Large intestine (tissue), 3 donors: ENCODE measurements around the gene KCNQ1. TPM values are rescaled to one million over a fixed set of nuclear protein-coding genes. Genes with fewer than 3 reads are reported as not detected.
"Not testable (repeated sequence)": the region's sequence is repeated elsewhere in the genome, so short reads cannot be mapped to it uniquely, and the experiment has no call there.

ENCODE experiments used
- DNase-seq, 2 donors: peaks; one replicate each; pipeline versions ENCODE4 v3.0.0 to v3.0.0-alpha.2; 2013
- H3K27ac ChIP-seq: one replicate; pipeline ENCODE4 v1.5.1; 2013; ENCODE audit warnings: low read length
- H3K27me3 ChIP-seq: 2 replicates; pipeline ENCODE4 v1.6.1; 2013; ENCODE audit warnings: low read length; ENCODE audit not compliant: control insufficient read depth, insufficient read depth
- H3K36me3 ChIP-seq: 2 replicates; pipeline ENCODE4 v1.6.1; 2013; ENCODE audit warnings: low read length; ENCODE audit not compliant: control insufficient read depth, insufficient read depth
- H3K4me1 ChIP-seq: one replicate; pipeline ENCODE4 v1.6.1; 2013; ENCODE audit warnings: low read length; ENCODE audit not compliant: control insufficient read depth, insufficient read depth
- H3K4me3 ChIP-seq: one replicate; pipeline ENCODE4 v1.5.1; 2013; ENCODE audit warnings: low read length
- H3K9me3 ChIP-seq: one replicate; pipeline ENCODE4 v1.6.1; 2013; ENCODE audit warnings: mild to moderate bottlenecking, low read depth, low read length, moderate library complexity; ENCODE audit not compliant: control insufficient read depth
- WGBS: methylation state at CpG from one replicate; pipeline ENCODE4 v1.1.5; 2013; ENCODE audit warnings: low lambda C conversion rate; ENCODE audit not compliant: insufficient coverage; 5-methylcytosine and 5-hydroxymethylcytosine counted together
- polyA plus RNA-seq: library from polyadenylated mRNA; unstranded; fragments of 120-200 nt; gene quantifications from one replicate; pipeline ENCODE4 v1.2.1, GENCODE V29; 2013

The KCNQ1 gene
- polyA plus RNA-seq, 1 donor = 19.5 TPM

GRCh38 chr11:2630679-2631078 is 185.9 kb downstream of the KCNQ1 start:
- Histone ChIP-seq H3K4me3 (no peak overlapping the region), H3K4me1 (no peaks in the 10 kb centered on the region), H3K9me3 (peaks cover 45% of the 10 kb centered on the region), H3K27me3 (no peaks in the 10 kb centered on the region), H3K27ac (no peak overlapping the region), H3K36me3 (no peaks in the 10 kb centered on the region)
- WGBS = 88% methylated on average over 1 of the region's 1 CpG
- DNase-seq = no peak

DNA sequence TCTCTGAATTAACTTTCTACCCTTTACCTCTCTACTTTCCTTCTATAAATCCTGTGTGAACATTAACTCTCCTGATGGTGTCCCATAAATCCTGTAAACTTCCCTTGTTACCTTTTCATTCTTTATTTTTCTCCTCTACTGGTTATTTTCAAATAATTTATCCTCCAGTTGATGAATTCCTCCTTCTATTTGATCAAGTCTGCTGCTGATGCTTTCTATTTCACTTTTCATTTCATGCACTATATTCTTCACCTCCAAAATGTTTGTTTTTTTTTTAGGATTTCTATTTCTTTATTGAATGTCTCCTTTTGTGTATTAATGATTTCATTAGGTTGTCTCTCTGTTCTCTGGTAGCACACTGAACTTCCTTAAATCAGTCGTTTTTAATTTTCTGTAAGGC is 186.4 kb downstream of the KCNQ1 start:
- Histone ChIP-seq H3K4me1 (no peaks in the 10 kb centered on the region), H3K9me3 (peaks cover 40% of the 10 kb centered on the region), H3K27ac (no peak overlapping the region), H3K4me3 (no peak overlapping the region), H3K36me3 (no peaks in the 10 kb centered on the region), H3K27me3 (no peaks in the 10 kb centered on the region)
- no peak for DNase-seq
- no CpG with 5 or more reads among the region's 1 CpG for WGBS

DNA sequence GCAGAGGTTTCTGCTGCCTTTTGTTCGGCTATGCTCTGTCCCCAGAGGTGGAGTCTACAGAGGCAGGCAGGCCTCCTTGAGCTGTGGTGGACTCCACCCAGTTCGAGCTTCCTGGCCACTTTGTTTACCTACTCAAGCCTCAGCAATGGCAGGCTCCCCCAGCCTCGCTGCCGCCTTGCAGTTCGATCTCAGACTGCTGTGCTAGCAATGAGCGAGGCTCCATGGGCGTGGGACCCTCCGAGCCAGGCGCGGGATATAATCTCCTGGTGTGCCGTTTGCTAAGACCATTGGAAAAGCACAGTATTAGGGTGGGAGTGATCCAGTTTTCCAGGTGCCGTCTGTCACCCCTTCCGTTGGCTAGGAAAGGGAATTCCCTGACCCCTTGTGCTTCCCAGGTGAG is 195.0 kb downstream of the KCNQ1 start:
- H3K9me3 ChIP-seq = peaks cover 45% of the 10 kb centered on the region
- not testable (repeated sequence) for H3K36me3 ChIP-seq, H3K27ac ChIP-seq, H3K4me1 ChIP-seq, H3K4me3 ChIP-seq, DNase-seq, H3K27me3 ChIP-seq
- no CpG with 5 or more reads among the region's 13 CpGs for WGBS

GRCh38 chr11:2641623-2642022 is 196.8 kb downstream of the KCNQ1 start:
- Histone ChIP-seq H3K4me3 (no peak overlapping the region), H3K27ac (no peak overlapping the region), H3K27me3 (no peaks in the 10 kb centered on the region), H3K4me1 (no peaks in the 10 kb centered on the region), H3K36me3 (no peaks in the 10 kb centered on the region), H3K9me3 (peaks cover 63% of the 10 kb centered on the region)
- no peak for DNase-seq
- WGBS = 86% methylated on average over 1 of the region's 1 CpG

- 88% methylated on average over 1 of the region's 3 CpGs for WGBS
- Histone ChIP-seq H3K4me3 (no peak overlapping the region), H3K36me3 (no peaks in the 10 kb centered on the region), H3K27ac (no peak overlapping the region), H3K9me3 (peaks cover 69% of the 10 kb centered on the region), H3K4me1 (no peaks in the 10 kb centered on the region), H3K27me3 (no peaks in the 10 kb centered on the region)
- DNase-seq = no peak
Observed at GRCh38 chr11:2643746-2644145, 198.9 kb downstream of the KCNQ1 start.

GRCh38 chr11:2644844-2645778 is 200.3 kb downstream of the KCNQ1 start:
- Histone ChIP-seq H3K4me1 (no peaks in the 10 kb centered on the region), H3K27me3 (no peaks in the 10 kb centered on the region), H3K27ac (no peak overlapping the region), H3K36me3 (no peaks in the 10 kb centered on the region), H3K4me3 (no peak overlapping the region), H3K9me3 (peaks cover 78% of the 10 kb centered on the region)
- no CpG with 5 or more reads among the region's 4 CpGs for WGBS
- DNase-seq = no peak

- Histone ChIP-seq H3K27me3 (no peaks in the 10 kb centered on the region), H3K36me3 (no peaks in the 10 kb centered on the region), H3K4me3 (no peak overlapping the region), H3K9me3 (peaks cover 79% of the 10 kb centered on the region), H3K4me1 (no peaks in the 10 kb centered on the region), H3K27ac (no peak overlapping the region)
- WGBS = no CpG with 5 or more reads among the region's 1 CpG
- DNase-seq = no peak
Observed at GRCh38 chr11:2645779-2646118, 200.9 kb downstream of the KCNQ1 start.

GRCh38 chr11:2647167-2647566 is 202.4 kb downstream of the KCNQ1 start:
- Histone ChIP-seq H3K36me3 (no peaks in the 10 kb centered on the region), H3K4me1 (no peaks in the 10 kb centered on the region), H3K27me3 (no peaks in the 10 kb centered on the region), H3K4me3 (no peak overlapping the region), H3K27ac (no peak overlapping the region), H3K9me3 (peaks cover 80% of the 10 kb centered on the region)
- DNase-seq = no peak
- WGBS = no CpG with 5 or more reads among the region's 1 CpG

GRCh38 chr11:2647953-2648352 is 203.1 kb downstream of the KCNQ1 start:
- no peaks in the 10 kb centered on the region for H3K4me1 ChIP-seq
- H3K27ac ChIP-seq = no peak overlapping the region
- peaks cover 78% of the 10 kb centered on the region for H3K9me3 ChIP-seq
- no peak overlapping the region for H3K4me3 ChIP-seq
- no CpG with 5 or more reads among the region's 6 CpGs for WGBS
- DNase-seq = no peak
- no peaks in the 10 kb centered on the region for H3K27me3 ChIP-seq
- no peaks in the 10 kb centered on the region for H3K36me3 ChIP-seq

DNA sequence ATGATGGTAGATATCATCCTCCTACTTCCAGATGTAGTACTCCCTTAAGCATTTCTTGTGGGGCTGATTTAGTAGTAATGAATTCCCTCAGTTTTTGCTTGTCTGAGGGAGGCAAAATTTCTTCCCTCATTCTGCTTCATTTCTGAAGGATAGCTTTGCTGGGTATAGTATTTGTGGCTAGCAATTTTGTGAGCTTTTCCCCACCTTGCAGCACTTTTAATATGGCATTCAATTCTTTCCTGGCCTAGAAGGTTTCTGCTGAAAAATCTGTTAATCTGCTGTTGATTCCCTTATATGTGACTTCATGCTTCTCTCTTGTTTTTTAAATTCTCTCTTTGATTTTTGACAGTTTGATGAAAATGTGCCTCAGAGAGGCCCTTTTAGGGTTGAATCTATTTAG is 204.6 kb downstream of the KCNQ1 start:
- DNase-seq = no peak
- Histone ChIP-seq H3K27ac (no peak overlapping the region), H3K4me3 (no peak overlapping the region), H3K9me3 (peaks cover 82% of the 10 kb centered on the region), H3K4me1 (no peaks in the 10 kb centered on the region), H3K36me3 (no peaks in the 10 kb centered on the region), H3K27me3 (no peaks in the 10 kb centered on the region)

- 100% methylated on average over 2 of the region's 2 CpGs for WGBS
- Histone ChIP-seq H3K27me3 (no peaks in the 10 kb centered on the region), H3K9me3 (peaks cover 81% of the 10 kb centered on the region)
Observed at GRCh38 chr11:2649848-2650247, 205.0 kb downstream of the KCNQ1 start.

More at GRCh38 chr11:2649848-2650247, 205.0 kb downstream of the KCNQ1 start:
- Histone ChIP-seq H3K4me1 (no peaks in the 10 kb centered on the region), H3K36me3 (no peaks in the 10 kb centered on the region), H3K4me3 (no peak overlapping the region), H3K27ac (no peak overlapping the region)
- DNase-seq = no peak
